ENCODE measurements around the gene TMPRSS11A.

DNA sequence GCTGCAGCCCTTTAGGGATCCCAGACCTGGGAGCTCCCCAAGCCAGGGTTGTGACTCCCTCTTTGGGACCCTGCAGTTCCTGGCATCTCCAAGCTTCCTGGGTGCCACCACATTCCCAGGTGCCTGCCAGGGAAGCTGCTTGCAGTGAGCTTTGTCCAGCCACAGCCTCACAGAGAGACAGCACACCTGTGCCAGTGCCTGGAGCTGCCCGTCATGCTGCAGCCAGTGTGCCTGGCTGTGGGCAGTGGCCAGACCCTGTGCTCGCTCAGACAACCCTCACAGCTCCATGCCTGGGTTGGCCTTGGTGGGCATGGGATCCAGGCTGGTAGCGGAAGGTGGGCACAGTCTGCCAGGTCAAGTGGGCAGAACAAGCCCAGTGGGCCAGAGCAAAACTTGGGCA is 36.0 kb downstream of the TMPRSS11A start:
- TF ChIP-seq CTCF (IDR thresholded peaks at IDR 0.05) (no peak), POLR2A (IDR thresholded peaks at IDR 0.05) (no peak)
